Peyer's patch (tissue), 4 donors: ENCODE data around the gene AXIN1.
"Not testable (repeated sequence)": the region's sequence is repeated elsewhere in the genome, so short reads cannot be mapped to it uniquely, and the experiment has no call there.

Experiments used
- POLR2A ChIP-seq, 2 donors: fragments of 450-650 bp; IDR thresholded peaks; one replicate each; pipeline ENCODE4 v1.5.1; 2017; ENCODE audit warnings: antibody characterized with exemption in 2 of 2, mild to moderate bottlenecking in 2 of 2, moderate library complexity in 2 of 2
- TF ChIP-seq, protein P1 (sequence below), 6 experiments: fragments of 450-650 bp in 4 of 6; fragments of 200-600 bp in 2 of 6; sonication (generic) in 1 of 6; IDR thresholded peaks; one replicate each; pipeline ENCODE4 v1.5.1; 2017 to 2019; ENCODE audit warnings: antibody characterized with exemption in 6 of 6, mild to moderate bottlenecking in 3 of 6, moderate library complexity in 1 of 6

DNA sequence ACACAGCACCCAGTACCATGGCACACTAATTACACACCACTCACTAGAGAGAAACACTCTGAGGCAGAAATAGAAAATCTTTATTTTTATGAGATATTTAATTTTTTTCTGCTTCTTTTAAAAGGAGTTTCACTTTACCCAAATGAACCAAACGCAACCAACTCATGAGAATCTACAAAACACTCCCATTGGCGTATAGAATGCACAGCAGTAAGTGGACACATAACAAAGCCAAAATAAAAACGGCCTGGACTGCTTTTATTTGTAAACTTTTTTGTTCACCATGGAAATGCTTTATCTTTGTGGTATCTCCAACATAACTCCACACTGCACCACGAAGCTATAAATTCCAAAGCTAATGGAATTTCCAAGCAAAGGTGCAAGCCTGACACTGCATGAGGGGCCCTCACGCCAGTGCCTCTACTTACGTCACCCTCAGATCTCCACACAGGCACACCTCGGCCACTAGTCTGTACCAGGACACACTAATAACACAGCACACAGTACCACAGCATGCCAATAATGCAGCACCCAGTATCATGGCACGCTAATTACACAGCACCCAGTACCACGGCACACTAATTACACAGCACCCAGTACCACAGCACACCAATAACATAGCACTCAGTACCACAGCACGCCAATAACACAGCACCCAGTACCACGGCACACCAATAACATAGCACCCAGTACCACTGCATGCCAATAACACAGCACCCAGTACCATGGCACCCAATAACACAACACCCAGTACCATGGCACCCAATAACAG is 17.5 kb downstream of the AXIN1 start:
- TF ChIP-seq, protein P1, sequence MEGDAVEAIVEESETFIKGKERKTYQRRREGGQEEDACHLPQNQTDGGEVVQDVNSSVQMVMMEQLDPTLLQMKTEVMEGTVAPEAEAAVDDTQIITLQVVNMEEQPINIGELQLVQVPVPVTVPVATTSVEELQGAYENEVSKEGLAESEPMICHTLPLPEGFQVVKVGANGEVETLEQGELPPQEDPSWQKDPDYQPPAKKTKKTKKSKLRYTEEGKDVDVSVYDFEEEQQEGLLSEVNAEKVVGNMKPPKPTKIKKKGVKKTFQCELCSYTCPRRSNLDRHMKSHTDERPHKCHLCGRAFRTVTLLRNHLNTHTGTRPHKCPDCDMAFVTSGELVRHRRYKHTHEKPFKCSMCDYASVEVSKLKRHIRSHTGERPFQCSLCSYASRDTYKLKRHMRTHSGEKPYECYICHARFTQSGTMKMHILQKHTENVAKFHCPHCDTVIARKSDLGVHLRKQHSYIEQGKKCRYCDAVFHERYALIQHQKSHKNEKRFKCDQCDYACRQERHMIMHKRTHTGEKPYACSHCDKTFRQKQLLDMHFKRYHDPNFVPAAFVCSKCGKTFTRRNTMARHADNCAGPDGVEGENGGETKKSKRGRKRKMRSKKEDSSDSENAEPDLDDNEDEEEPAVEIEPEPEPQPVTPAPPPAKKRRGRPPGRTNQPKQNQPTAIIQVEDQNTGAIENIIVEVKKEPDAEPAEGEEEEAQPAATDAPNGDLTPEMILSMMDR (IDR thresholded peaks at IDR 0.05) = not testable (repeated sequence)
- TF ChIP-seq POLR2A (IDR thresholded peaks at IDR 0.05) = not testable (repeated sequence)
